CD4-positive, alpha-beta T cell treated with Interleukin-1 beta for 1 hour (primary cell): ENCODE results near the gene ITM2B.

Experiments used
- DNase-seq, 2 donors: peaks; one replicate each; pipeline ENCODE4 v3.0.0-alpha.2; 2020 to 2022

ITM2B gene

GRCh38 chr13:48316826-48317510, 84.0 kb downstream of the ITM2B start:
- no peak for DNase-seq

GRCh38 chr13:48317511-48318376, 84.7 kb downstream of the ITM2B start:
- no peak for DNase-seq

- DNase-seq, result no peak
These were observed 85.4 kb downstream of the ITM2B start for GRCh38 chr13:48318377-48318811.

- no peak for DNase-seq
These were observed 86.0 kb downstream of the ITM2B start for GRCh38 chr13:48318821-48319511.
